NCI-H2196 (cell line): ENCODE results near the gene CORT.
"Not testable (repeated sequence)": the region's sequence is repeated elsewhere in the genome, so short reads cannot be mapped to it uniquely, and the experiment has no call there.

Source experiments
- DNase-seq: peaks from one replicate; lab custom pipeline; 2025; ENCODE audit not compliant: unreplicated experiment; lab: John Stamatoyannopoulos, UW

The CORT gene

DNA sequence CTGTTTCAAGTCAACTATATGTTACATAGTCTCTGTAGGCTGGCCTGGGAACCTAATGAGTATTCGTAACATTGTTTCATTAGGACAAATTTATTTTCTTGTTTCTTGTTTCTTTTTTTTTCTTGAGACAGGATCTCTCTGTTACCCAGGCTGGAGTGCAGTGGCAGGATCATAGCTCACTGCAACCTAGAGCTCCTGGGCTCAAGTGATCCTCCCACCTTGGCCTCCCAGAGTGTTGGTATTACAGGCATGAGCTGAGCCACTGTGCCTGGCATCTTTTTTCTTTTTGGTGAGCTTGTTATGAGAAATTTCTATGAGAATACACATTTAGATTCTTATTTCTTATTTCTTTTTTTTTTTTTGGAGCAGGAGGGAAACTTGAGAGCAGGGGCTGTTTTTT is 12.8 kb upstream of the CORT start:
- no peak for DNase-seq

DNA sequence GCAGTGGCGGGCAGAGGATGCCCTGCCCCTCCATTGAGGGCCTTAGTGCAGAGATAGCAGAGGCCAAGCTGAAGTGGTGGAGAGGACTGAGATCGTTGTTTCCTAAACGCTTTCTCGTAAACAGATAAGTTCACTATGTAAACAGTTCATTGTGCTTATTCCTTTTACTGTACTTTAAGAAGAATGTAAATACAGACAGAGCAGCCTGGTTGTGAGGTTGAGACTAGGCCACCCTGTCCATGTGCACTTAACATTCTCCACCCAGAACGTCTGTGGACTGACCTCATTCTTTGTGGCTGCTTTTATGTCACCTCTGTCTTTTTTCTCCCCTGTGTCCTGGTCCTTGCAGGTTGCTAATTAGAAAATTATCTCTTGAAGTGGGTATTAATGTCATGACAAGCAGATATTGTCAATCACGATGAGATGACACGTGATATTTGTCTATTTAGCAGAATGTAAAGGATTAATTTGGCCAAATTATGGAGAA is 11.1 kb upstream of the CORT start:
- no peak for DNase-seq

DNA sequence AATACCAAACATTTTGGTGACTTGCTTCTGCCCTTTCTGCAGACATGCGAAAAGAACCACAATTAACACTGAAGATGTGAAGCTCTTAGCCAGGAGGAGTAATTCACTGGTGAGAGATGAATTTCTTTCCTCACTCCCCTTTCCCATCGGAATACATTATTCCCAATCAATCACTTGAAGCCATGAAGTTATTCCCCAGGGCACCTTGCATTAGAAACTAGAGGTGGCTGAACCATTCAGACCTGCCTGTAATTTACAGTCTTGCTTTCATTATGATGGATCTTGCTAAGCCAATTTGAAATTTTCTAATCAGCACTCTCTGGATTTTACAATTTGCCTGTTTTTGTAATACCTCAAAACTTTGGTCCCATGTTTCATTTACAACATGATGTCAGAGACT is 9.5 kb upstream of the CORT start:
- no peak for DNase-seq

DNA sequence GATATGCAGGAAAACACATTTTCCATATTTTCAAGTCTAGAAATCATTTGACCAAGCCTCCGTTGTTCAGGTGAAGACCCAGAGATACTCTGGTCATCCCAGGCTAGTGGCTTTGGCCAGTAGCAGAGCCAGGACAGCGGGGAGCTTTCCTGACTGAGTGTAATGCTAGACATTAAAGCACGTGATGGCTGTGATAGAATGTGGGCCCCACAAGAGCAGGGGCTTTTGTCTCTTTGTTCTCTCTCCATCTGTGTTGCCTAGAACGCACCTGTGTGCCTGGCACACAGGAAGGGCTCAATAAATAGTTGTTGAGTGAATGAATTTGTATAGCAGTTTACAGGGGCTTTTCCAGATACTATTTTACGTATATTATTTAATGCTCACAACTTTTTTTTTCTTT is 9.0 kb upstream of the CORT start:
- DNase-seq: no peak

DNA sequence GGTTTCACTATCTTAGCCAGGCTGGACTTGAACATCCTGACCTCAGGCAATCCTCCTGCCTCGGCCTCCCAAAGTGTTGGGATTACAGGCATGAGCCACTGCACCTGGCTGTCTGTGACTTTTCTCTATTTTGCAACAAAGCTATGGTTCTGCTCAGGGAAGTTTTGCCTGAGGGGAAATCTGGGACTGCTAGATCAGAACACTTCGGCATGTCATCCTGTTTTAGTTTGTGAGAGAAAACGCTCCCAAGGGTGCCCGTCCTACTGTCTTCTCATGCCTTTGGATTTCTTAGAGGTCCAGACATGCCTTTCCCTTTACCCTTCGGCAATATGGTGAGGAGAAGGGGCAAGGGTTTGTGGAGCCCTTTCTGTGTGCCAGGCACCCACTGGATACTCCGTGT is 5.6 kb upstream of the CORT start:
- DNase-seq: no peak

DNA sequence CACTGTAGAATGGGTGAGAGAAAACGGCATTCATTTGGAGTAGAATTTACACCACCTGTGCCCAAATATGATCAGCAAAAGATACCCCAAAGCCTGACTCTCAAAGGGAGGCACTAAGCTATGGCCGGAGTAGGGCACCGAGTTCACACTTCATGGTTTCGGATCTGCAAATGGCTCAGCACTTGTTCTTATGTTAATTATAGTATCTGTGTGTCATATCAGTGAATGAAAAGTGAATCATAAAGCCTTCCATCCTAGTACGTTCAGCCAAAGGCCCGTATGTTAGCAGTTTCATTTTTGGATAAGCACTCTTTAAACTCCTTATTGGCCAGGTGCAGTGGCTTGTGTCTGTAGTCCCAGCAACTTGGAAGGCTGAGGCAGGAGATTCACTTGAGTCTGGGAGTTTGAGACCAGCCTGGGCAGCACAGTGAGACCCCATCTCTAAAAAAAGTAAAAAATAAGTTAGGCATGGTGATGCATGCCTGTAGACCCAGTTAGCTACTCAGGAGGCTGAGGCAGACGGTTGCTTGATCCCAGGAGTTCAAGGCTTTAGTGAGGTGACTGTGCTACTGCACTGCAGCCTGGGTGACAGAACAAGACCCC is 4.9 kb upstream of the CORT start:
- DNase-seq: no peak

DNA sequence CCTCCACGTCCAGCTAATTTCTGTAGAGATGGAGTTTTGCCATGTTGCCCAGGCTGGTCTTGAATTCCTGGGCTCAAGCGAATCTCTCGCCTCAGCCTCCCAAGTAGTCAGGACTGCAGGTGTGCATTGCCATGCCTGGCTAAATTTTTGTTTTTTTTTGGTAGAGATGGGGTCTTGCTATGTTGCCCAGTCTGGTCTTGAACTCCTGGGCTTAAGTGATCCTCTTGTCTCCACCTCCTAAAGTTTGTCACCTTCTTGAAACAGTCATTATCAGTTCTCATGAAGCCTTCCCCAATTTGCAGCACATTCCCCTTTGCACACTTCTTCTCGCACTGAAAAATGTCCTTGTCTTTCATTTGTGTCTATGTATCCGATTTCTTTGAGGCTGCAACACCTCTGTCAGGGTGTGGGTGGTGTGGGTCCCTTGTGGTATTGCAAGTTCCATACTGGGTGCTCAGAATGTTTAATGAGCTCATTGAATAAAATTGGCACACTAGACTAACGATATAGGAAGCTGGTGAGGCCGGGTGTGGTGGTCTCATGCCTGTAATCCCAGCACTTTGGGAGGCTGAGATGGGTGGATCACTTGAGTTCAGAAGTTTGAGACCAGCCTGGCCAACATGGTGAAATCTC is 2.9 kb upstream of the CORT start:
- DNase-seq: no peak

DNA sequence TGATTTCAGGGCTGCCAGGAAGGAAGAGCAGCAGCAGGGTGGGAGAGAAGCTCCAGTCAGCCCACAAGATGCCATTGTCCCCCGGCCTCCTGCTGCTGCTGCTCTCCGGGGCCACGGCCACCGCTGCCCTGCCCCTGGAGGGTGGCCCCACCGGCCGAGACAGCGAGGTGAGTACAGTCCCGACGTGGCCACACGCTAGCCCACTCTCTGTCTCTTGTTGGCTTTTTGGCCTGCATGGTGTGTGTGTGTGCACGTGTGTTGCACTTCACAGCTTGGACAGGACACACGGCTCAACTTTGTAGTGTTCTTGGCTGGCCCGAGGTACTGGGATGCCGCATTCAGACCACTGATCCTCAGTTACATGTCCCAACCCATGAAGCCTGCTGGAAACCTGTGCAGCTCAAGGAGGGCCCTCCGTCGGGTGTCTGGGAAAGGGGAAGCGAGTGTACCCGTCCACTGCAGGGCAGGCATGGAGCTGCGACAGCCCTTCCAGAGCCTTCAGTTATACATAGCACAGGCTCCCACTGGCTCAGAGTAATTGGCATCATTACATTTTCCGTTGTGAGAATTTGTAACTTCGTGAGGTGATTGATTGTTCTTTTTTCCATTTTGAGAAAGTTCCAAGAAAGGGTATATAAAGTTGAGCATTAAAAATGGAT is 454 bp downstream of the CORT start:
- no peak for DNase-seq

DNA sequence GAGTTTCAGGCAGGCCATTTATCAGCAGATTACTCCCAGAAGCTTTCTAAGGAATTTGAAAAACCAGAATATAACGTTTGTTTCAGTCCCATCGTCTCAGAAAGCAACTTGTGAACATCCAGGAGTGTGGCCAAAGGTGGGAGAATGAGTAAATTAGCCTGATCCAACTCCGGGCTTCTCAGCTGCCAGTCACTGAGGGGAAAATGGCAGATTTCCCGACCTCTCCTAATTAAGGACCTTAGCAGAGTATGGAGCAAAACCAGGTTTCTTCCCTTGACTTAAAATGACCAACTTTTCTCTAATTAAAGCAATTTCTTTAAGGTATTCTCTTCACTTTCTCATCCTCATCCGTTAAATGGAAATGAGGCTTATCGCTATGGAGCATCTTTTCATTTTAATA is 1.0 kb downstream of the CORT start:
- DNase-seq: no peak

DNA sequence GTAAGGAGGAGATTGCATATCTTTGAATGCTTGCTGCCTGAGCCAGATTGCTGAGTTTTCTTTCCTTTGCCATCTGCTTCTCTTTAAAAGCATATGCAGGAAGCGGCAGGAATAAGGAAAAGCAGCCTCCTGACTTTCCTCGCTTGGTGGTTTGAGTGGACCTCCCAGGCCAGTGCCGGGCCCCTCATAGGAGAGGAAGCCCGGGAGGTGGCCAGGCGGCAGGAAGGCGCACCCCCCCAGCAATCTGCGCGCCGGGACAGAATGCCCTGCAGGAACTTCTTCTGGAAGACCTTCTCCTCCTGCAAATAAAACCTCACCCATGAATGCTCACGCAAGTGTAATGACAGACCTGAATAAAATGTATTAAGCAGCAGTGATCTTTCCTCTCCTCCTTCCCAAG is 1.5 kb downstream of the CORT start:
- DNase-seq: no peak

DNA sequence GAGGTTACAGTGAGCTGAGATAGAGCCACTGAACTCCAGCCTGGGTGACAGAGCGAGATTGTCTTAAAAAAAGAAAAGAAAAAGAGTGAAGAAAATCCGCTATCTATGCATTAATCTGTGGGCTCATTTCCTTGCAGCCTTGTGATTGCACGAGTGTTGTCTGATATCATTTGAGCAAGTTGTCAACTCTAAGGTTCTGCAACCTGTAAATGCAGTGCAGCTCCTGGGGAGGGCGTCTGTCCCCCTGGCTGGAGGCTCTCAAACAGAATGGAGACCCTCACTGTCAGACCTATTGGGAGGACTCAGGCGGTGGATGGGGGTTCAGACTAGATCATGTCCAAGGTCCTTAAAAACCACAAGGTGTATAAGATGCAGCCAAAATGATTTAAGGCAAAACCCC is 6.2 kb downstream of the CORT start:
- DNase-seq: no peak

DNA sequence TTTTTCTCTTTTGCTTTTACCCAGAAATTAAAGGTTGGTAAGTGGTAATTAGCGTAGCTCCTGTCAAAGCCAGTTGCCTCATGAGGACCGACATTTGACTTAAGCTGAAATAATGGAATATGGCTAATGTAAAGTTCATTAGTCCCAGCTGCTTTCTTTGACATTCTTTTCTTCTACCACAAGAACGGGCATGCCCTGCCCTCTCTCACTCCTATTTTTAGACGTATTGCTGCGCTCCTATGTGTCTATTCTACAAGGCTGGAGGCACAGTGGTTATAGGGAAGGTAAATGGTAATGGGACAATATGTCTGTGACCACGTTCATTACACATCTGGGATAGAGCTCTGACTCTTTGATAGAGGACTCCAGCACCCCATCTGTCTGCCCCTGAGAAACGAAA is 6.8 kb downstream of the CORT start:
- DNase-seq: no peak

DNA sequence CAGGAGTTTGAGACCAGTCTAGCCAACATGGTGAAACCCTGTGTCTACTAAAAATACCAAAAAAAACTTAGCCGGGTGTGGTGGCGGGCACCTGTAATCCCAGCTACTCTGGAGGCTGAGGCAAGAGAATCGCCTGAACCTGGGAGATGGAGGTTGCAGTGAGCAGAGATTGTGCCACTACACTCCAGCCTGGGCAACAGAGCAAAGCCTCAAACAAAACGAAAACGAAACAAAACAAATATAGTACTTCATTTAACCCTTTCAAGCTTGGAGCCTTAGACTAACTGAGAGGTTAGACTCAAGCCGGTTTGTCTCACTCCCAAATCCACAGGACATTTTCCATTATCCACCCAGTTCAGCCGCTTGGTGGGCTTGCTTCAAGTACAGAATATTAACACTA is 7.6 kb downstream of the CORT start:
- not testable (repeated sequence) for DNase-seq

DNA sequence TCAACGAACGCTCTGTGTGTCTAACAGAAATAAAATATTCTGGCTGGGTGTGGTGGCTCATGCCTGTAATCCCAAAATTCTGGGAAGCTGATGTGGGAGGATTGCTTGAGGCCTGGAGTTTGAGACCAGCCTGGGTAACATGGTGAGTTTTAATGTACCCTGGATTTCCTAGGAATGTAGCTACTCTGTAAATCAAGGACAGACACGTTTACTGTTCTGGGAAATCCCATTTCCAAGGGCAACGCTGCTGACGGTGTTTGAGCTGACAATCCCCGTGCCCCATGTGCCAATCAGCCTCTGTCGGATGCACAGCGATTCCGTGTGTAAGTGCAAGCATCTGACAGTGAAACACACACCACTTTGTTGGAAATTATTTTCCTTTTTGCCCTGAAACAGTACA is 8.0 kb downstream of the CORT start:
- no peak for DNase-seq

DNA sequence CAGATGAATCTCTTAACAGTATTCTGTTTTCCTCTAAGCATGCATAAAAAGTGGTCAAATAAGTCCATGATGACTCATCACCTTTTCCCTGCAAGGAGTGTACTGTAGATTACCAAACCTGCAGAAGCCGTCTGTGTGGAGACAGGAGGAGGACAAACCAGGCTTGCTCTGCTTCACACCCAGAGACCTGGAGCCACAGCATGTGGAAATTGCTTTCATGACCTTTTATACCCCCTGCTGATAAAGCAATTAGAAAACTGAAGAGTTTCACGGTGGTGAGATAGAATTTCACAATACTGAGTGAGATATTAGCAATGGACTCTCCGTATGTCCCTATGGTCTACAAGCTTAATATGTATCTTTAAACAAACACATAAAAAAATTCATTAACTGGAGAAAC is 9.4 kb downstream of the CORT start:
- DNase-seq: peak; percentile 29

DNA sequence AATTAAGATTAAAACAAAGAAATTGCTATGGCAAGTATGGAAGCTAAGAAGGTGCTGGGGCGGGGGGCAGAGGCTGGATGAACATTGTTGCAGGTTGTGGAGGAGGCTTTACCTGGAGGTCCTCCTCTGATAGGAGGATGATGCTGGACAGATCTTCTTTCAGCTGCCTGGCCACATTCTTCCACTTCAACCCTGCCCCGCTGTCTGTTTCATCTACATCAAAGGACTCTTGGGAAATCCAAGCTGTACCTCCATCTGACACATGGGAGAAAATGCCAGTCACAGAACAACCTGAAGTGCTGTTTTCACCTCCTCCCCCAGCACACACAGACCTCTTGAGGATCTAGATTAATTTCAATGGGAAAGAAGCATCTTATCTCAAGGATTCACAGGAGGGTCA is 17.2 kb downstream of the CORT start:
- no peak for DNase-seq

DNA sequence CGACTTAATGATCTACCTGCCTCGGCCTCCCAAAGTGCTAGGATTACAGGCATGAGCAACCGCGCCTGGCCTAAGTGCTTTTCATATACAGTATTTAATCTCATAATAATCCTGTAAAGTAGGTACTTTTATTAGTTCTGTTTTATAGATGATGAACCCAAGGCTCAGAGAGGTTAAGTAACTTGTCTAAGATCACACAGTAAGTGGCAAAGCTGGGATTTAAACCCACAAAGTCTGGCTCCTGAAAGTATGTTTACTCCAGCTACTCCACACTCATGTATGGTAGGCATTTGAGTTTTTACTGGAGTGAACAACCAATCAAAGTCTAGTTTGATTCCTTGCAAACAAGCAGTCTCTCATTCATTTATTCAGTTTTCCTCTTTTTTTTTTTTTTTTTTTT is 20.2 kb downstream of the CORT start:
- DNase-seq: no peak

DNA sequence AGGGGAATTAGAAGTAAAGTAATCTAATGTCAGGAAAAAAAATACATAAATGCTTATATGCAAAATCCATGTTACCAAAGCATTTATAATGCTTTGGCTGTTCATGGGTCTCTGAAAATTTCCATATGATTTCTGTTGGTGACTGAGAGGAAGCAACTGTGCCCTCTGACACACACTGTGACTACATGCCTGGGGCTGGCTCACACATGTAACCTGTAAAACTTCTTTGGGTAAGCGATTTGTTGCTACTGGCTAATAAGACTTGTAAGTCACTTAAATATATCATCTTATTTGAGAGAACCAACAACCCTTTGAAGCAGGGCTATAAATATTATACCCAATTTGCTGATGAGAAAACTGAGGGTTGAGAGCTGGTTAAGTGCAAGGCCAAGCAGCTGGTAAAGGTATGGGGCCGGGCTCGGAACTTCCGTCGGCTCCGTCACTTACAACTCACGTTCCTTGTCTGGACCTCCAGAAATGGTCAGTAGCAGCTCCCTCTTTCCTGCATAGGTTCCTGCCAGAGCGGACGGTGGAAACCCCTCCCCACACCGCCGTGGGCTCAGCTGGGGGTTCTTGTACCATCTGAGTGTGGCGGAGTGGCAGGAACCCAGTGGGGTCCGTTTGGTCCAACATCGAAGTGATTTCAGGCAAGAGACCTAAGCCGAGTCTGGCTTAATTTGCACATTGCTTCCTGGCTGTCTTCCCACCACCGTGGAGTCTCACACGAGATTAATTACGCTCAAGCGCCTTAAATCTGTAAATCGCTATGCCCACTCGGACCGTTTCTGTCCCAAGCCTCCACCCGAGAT is 21.8 kb downstream of the CORT start:
- DNase-seq: no peak

DNA sequence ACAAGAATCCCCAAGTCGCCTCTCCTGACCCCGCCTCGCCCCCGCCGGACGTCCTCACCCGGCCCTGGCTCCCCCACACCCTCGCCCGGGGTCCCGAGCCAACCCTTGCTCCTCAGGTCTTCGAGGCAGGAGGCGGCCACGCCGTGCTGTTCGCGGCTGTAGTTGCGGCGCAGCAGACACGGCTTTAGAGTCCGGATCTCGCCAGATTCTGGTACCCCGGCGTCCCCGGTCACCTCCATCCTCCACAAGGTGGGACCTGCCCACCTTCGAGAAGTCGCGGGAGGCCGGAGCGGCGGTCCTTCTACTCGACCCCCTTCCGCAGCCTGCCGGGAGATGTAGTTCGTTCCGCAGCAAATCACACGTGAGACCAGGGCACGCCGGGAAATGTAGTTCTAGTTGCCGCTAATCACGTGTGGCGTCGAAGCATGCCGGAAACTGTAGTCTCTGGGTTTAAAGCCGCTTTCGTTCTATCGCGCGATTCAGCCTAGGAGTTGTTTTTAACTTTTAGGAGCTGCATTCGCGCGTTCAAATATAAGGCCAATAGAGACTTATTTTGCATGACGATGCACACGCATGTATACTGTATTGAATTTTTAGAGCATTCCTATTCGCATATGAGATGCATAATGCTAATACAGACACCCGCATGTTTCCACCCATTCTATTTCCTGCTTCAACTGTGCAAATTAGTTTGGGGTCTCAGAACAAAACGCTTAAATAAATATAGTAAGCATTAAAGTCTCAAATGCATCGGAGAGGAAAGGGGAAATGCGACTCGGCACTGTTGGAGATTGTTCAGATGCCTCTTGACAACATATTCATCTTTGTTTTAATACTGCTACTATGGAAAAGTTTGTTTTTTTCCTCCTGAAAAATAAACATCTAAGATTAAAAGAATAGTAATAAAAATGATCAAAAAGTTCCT is 22.7 kb downstream of the CORT start, which contains the start of gene DFFA:
Gene DFFA, minus strand, starts transcription at position 310 of the 925 bp plus-strand sequence. Its CDS starts 71 bp downstream, at position 239.
- peak; percentile 95 for DNase-seq

DNA sequence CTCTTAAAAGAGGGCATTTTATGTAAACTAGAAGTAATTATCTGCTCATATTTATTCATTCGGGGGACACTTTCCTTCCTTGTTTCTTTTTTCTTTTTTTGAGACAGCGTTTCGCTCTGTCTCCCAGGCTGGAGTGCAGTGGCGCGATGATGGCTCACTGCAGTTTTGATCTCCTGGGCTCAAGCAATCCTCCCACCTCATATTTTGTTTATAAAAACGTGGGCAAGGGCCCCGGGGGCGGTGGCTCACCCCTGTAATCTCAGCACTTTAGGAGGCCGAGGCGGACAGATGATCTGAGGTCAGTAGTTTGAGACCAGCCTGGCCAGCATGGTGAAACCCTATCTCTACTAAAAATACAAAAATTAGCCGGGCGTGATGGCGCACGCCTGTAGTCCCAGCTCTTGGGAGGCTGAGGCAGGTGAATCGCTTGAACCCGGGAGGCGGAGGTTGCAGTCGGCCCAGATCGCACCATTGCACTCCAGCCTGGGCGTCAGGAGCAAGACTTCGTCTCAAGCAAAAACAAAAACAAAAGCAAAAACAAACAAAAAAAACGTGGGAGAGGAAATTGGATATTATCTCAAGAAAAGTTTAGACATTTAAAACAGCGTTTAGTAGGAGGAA is 23.4 kb downstream of the CORT start:
- DNase-seq: no peak
